MCF 10A (cell line): ENCODE data around the gene SYNDIG1L. TPM values are rescaled to one million over a fixed set of nuclear protein-coding genes. Genes with fewer than 3 reads are reported as not detected.

Experiments used
- BruUV-seq: library from RNA; stranded (reverse); fragments of 400-500 nt; replicated peaks from 2 replicates; lab custom pipeline; 2021; lab: Mats Ljungman, UMichigan
- CTCF ChIA-PET: fragments of 300-600 bp; sonication (Branson Sonifier 250); formaldehyde crosslinking; extraction: SDS; loops from one replicate; lab custom pipeline; 2021; ENCODE audit warnings: antibody characterized with exemption, inconsistent platforms; lab: Yijun Ruan, JAX
- POLR2A ChIA-PET: fragments of 300-600, 350-650 bp; sonication (Branson Sonifier 250); formaldehyde crosslinking; extraction: SDS; loops from one replicate; lab custom pipeline; 2020; ENCODE audit warnings: antibody characterized with exemption, inconsistent platforms; lab: Yijun Ruan, JAX
- DNase-seq: peaks from one replicate; pipeline ENCODE4 v3.0.0-alpha.2; 2018; ENCODE audit not compliant: unreplicated experiment
- H3K27ac Mint-ChIP-seq: one replicate; pipeline ENCODE4 v1.8.0; 2022; ENCODE audit warnings: mild to moderate bottlenecking, low read depth, mixed read lengths; ENCODE audit not compliant: unreplicated experiment
- H3K27me3 Mint-ChIP-seq: one replicate; pipeline ENCODE4 v1.8.0; 2022; ENCODE audit warnings: mixed read lengths; ENCODE audit not compliant: insufficient read depth, unreplicated experiment
- H3K36me3 Mint-ChIP-seq: one replicate; pipeline ENCODE4 v1.8.0; 2022; ENCODE audit warnings: mild to moderate bottlenecking, moderate library complexity, mixed read lengths; ENCODE audit not compliant: insufficient read depth, unreplicated experiment
- H3K4me1 Mint-ChIP-seq: one replicate; pipeline ENCODE4 v1.8.0; 2022; ENCODE audit warnings: mixed read lengths; ENCODE audit not compliant: insufficient read depth, unreplicated experiment
- H3K4me3 Mint-ChIP-seq: one replicate; pipeline ENCODE4 v1.8.0; 2022; ENCODE audit warnings: mild to moderate bottlenecking, moderate library complexity, mixed read lengths; ENCODE audit not compliant: unreplicated experiment
- H3K9me3 Mint-ChIP-seq: one replicate; pipeline ENCODE4 v1.8.0; 2022; ENCODE audit warnings: mixed read lengths; ENCODE audit not compliant: unreplicated experiment
- CTCF ChIP-seq: fragments of 200-600 bp; IDR thresholded peaks from one replicate; pipeline ENCODE4 v1.8.0; 2022; ENCODE audit warnings: antibody characterized with exemption, mild to moderate bottlenecking; ENCODE audit not compliant: unreplicated experiment
- intact Hi-C: fragments of 100-400 bp; cut with micrococcal nuclease; formaldehyde crosslinking; loops from 2 replicates; pipeline ENCODE4 v1.14.1; 2022
- total RNA-seq: library from RNA; stranded (reverse); gene quantifications from 2 replicates; pipeline ENCODE4 v1.2.3, GENCODE V29; 2022

Gene SYNDIG1L
- total RNA-seq, 1 experiment from 2014 or later: not detected

GRCh38 chr14:74463697-74464096, 37.7 kb upstream of the SYNDIG1L start:
- POLR2A ChIA-PET: interaction anchor here (1.2 kb wide), 1 partner anchor 17 kb away, joined by 4 read pairs; no protein-coding TSS in a partner anchor
- intact Hi-C loops: no loop called here

GRCh38 chr14:74462993-74463392, 37.0 kb upstream of the SYNDIG1L start:
- no peak for TF ChIP-seq CTCF
- no peak for DNase-seq
- intact Hi-C loops: no loop called here
- Mint-ChIP-seq H3K9me3 (no peaks in the 10 kb centered on the region), H3K4me1 (no peaks in the 10 kb centered on the region), H3K36me3 (no peaks in the 10 kb centered on the region), H3K27ac (no peak overlapping the region), H3K4me3 (no peak overlapping the region), H3K27me3 (peaks cover 14% of the 10 kb centered on the region)
- ChIA-PET POLR2A (interaction anchor here (0.7 to 1.2 kb wide), 2 partner anchors 17 to 27 kb away, joined by 3 to 4 read pairs; no protein-coding TSS in a partner anchor), CTCF (no interaction called here)
- no TSS peak for BruUV-seq

More at GRCh38 chr14:74463697-74464096, 37.7 kb upstream of the SYNDIG1L start:
- H3K36me3 Mint-ChIP-seq: no peaks in the 10 kb centered on the region
- H3K27ac Mint-ChIP-seq: no peak overlapping the region
- CTCF ChIA-PET: interaction anchor here (0.6 to 1.2 kb wide), 2 partner anchors 12 to 359 kb away, joined by 3 read pairs; no protein-coding TSS in a partner anchor
- H3K4me3 Mint-ChIP-seq: no peak overlapping the region
- no peak for TF ChIP-seq CTCF
- no peaks in the 10 kb centered on the region for H3K9me3 Mint-ChIP-seq
- no peaks in the 10 kb centered on the region for H3K4me1 Mint-ChIP-seq
- peaks cover 14% of the 10 kb centered on the region for H3K27me3 Mint-ChIP-seq
- BruUV-seq: no TSS peak
- no peak for DNase-seq

GRCh38 chr14:74459976-74460375, 34.0 kb upstream of the SYNDIG1L start:
- no peaks in the 10 kb centered on the region for H3K4me1 Mint-ChIP-seq
- no peaks in the 10 kb centered on the region for H3K9me3 Mint-ChIP-seq
- POLR2A ChIA-PET: interaction anchor here (0.5 to 0.6 kb wide), 2 partner anchors 120 to 303 kb away, joined by 3 read pairs; no protein-coding TSS in a partner anchor
- no peak for TF ChIP-seq CTCF
- BruUV-seq: no TSS peak
- no peak overlapping the region for H3K27ac Mint-ChIP-seq
- H3K36me3 Mint-ChIP-seq: peaks cover 6% of the 10 kb centered on the region
- H3K27me3 Mint-ChIP-seq: peaks cover 14% of the 10 kb centered on the region
- intact Hi-C loops: no loop called here
- no peak overlapping the region for H3K4me3 Mint-ChIP-seq
- CTCF ChIA-PET: interaction anchor here (0.6 to 1.8 kb wide), 4 partner anchors 28 to 1446 kb away, joined by 3 to 4 read pairs (median 4); no protein-coding TSS in a partner anchor
- no peak for DNase-seq

- peaks cover 6% of the 10 kb centered on the region for H3K36me3 Mint-ChIP-seq
- H3K27ac Mint-ChIP-seq: no peak overlapping the region
- intact Hi-C loops: no loop called here
- no peak overlapping the region for H3K4me3 Mint-ChIP-seq
- no peaks in the 10 kb centered on the region for H3K4me1 Mint-ChIP-seq
- DNase-seq: peak; percentile 58
- BruUV-seq: no TSS peak
- no peaks in the 10 kb centered on the region for H3K9me3 Mint-ChIP-seq
- POLR2A ChIA-PET: interaction anchor here (0.5 to 0.6 kb wide), 2 partner anchors 120 to 303 kb away, joined by 3 read pairs; no protein-coding TSS in a partner anchor
- CTCF ChIA-PET: interaction anchor here (0.6 to 1.8 kb wide), 8 partner anchors 18 to 172 kb away, joined by 3 to 7 read pairs (median 4); no protein-coding TSS in a partner anchor
- peaks cover 14% of the 10 kb centered on the region for H3K27me3 Mint-ChIP-seq
- peak; percentile 38 for TF ChIP-seq CTCF
These were observed 33.4 kb upstream of the SYNDIG1L start for GRCh38 chr14:74459289-74459946.
